Eye (tissue), 1 donor: ENCODE data around the gene DTHD1.

ENCODE experiments used
- DNase-seq: peaks from one replicate; pipeline ENCODE4 v3.0.0-alpha.2; 2015

The DTHD1 gene

DNA sequence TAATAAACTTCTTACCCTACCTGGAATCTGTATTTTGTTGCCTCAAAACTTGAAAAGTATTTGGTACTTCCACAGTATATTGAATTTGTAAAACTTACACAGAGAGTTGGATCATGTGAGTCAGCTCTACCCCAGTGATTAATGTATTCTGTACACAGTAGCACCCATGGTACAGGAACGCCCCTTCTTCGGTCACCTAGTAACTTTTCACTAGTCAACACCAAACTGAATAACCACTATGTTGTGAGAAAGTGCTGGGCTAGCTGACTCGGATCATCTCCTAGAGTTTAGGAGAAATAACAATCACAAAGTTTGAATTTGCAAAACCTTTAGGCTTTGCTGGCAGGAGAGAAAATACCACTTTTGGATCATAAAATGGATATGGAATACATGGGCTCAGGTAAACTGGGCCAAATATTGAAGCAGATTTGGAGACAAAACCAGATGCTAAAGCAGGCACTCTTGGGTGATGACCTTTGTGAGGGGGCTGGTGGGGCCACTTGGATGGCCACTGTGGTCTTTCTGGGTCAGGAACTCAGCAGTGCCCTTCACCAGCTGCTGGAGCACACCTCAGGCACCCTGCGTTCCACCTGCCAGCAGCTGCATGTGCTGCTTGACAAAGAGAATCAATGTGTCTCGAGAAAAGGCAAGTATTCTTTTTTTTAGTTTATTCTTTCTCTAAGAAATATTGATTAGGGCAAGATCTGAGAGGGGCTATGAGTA lies at the start of gene DTHD1:
Gene DTHD1 (plus strand): TSS at position 233 of the 723 bp plus-strand sequence. CDS start 143 bp downstream, at position 376.
- DNase-seq = no peak

DNA sequence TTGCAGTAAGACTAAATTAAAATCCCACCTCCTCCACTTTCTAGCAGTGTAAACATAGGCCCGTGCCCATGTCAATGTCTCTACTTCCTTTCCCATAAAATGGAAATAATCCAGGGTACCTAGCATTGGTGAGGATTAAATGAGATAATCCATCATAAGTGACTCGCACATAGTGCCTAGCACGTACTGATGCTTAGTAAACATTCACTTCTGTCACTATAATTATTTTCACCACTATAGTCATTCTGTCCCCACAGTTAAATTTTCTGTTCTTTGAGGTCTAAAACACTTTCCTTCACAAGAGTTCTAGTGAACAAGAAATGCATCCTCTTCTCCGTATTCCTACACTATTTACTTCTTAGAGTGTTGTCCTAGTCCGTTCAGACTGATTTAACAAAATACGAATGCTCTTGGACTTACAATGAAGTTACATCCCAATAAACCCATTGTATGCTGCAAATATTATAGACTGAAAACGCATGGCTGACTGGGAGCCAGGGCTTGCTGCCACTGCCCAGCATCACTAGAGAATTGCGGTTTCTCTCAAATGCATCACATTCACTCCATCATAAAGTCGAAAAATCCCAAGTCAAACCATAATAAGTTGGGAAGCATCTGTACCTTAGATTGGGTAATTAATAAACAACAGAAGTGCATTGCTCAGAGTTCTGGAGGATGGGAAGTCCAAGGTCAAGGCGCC lies 47.7 kb upstream of the DTHD1 start:
- DNase-seq = no peak

DNA sequence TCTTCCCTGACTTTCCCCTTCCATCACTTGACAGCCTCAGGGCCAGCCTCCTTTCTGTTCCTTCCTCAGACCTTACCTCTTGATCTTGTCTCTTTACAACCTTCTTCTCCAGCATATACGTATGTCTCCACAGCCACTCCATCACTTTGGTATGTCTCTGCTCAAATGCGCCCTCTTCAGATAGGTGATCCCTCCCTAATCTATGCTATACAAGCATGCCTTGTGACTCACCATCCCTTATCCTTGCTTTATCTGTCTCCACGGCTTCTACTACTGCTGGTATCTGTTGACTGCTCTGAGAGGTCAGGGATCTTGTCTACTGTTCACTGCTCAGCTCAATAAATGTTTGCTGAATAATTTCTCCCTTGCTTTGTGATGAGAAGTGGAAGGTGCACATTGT lies 46.1 kb upstream of the DTHD1 start:
- no peak for DNase-seq

DNA sequence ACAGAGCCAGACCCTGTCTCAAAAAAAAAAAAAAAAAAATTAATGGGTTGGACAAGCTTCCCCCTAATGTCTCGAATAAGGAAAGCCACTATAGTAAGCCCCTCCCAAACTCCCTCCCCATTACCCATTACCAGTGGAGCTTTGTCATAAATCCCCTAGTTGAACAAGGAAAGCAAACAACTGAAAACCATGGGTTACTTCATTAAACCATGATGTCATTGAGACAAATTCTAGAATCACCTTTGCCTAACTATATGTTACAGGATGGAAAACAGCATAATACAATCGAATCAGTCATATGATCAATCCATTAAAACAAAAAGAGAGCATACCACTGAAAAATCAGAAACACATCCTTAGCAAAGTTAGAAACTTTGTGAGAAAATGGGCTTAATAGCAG lies 45.3 kb upstream of the DTHD1 start:
- no peak for DNase-seq

DNA sequence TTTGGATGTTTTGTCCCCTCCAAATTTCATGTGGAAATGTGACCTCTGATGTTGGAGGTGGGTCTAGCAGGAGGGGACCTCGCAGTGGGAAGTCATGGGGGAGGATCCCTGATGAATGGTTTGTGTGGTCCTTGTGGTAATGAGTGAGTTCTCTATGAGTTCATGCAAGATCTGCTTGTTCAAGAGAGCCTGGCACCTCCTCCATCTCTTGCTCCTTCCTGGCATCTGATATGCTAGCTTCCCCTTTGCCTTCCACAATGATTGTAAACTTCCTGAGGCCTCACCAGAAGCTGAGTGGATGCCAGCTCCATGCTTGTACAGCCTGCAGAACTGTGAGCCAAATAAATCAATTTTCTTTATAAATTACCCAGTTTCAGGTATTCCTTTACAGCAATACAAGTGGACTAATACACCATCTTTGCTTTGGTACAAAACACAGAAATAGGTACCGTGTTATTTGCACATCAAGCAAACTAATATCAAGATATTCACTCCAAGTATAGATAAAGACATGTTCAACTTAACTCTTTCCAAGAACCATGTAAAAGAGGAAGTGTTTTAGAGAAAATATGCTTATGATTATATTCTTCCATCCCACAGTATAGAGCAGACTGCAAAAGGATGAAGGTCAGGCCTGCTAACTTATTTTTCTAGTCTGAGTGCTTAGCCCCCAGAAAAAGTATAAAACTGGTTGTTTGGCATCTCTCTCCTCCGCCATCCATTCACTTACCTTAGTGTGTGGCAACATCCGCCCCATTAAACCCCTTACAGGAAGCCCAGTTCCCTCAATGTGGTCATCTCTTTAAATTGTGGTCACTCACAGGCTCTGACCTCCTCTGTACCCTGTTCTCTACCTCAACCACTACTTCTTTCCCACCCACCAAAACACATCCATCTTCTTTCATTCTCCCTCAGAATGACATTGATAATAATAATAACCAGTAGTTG lies 43.8 kb upstream of the DTHD1 start:
- DNase-seq = no peak

DNA sequence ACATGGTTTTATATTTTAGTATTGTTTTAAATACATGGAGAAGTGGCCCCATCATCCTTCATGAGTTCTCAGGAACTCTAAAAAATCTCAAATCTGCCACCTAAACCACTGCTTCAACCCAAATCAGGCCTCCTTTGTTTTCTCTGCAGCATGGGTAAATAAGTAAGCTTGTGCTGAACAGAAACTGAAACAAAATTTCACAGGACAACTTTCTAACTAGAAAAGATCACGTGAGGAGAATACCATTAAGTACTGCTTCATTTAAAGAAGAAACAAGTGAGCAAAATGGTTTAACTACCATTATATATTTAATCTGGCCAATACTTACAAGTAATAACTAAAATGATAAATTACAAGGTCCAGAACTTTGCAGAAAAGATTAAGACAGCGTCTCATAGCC lies 39.6 kb upstream of the DTHD1 start:
- DNase-seq = no peak

DNA sequence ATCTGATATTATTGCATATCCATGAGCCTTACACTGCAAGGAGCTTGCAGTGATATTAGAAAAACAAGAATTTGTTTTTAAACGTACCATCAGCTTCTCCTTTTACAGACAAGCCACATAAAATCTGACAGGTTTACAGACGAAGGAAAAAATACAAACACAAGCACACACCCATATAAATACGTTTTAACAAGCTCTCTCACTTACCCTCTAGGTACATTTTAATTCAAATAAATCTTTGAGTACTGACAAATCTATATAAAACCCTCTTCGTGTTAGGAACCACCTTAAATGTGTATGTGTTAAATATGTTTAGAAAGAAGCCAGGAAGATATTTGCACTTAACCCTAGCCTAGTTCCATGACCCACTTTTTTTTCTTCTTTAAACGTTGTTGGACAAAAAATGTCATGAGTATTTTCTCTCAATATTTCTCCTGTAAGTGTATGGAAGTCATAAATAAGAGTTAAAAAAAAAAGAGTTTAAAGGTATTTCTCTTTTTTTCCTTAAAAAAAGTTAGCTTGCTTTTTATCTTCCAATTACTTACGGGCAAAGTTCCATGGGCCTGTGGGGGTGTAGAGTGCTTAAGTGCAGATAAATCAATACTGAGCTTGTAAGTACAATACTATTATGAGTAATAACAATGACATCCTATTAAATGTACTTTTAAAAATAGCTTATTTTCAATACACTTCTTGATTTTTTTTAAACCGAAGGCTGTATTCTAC lies 38.6 kb upstream of the DTHD1 start:
- peak; percentile 14 for DNase-seq

DNA sequence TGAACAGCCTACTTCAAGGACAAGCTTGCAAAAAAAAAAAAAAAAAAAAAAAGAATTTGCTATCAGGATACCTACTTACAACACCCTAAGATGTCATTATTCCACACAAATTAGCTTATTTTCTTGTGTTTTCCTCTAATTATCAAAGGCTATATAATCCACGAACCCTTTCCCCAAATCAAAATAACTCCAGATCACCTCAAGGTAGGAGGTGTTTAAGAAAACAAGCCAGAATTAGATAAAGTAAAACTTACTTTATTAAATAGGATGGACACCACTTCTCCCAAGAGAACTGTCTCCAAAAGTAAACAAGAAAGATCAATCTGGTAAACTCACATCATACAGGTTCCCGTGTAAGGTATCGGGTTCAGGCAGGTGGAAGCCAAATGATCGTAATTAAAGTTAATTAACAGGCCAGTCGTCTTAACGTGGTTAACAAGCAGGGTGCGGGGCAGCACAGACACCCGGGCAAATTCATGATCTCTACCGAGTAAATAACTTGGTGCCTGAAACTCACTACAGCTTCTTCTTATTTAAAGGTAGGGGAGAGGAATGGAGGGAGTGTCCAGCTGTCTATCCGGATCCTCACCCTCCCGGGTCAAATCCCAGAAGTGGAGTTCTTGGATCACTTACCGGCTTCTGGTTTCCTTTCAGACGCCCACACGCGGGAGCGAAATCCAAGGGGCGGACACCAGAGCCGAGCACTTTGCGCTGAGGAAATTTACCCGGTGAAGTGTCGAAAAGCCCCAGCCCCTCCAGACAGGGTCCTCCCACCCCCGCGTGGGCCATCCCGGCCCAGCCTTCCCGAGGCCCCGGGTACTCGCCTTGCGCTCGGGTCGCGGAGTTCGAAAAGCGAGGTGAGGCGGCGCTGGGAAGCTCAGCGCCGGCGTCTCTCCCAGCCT lies 37.8 kb upstream of the DTHD1 start:
- DNase-seq = peak; percentile 69

DNA sequence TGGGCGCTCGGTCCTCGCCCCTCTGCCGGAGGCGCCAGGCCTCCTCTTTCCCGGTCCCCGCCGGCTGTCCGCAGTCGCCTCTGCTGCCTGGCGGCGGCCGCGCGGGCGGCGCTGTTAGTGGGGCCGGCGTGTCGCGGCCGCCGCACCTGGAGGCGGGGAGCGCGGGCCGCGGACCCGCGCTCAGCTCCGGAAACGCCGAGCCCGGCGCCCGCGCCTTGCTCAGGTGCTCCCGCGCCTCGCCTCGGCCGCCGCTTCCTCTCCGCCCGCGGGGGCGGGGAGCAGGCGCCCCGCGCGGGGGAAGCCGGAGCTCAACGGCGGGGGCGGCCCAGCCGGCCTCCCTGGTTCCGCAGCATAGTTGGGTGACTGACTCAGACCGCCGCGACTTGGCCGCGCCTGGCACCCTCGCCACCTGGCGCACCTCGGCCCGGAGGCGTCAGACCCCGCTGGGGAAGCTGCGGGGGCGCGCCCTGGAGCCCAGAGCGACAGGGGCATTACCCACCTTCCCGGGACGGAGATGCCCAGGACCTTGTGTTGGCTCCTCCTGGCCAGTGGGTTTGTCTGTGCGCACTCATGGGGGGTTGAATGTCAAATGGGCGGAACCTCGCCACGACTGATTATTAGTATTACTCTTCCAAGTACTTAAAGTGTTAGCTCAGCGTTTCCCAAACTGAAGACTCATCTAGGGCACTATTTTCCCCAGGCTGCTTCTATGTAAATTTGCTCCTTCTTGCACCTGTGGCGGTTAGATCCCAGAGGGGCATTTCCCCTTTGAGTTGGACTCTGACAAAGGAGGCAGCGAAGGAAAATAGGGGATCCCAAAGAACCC lies 36.9 kb upstream of the DTHD1 start, which contains the start of gene ARAP2:
Gene ARAP2 (minus strand): TSS at position 258 of the 826 bp plus-strand sequence. CDS start 15,028 bp downstream, outside the sequence.
- DNase-seq = peak; percentile 55

DNA sequence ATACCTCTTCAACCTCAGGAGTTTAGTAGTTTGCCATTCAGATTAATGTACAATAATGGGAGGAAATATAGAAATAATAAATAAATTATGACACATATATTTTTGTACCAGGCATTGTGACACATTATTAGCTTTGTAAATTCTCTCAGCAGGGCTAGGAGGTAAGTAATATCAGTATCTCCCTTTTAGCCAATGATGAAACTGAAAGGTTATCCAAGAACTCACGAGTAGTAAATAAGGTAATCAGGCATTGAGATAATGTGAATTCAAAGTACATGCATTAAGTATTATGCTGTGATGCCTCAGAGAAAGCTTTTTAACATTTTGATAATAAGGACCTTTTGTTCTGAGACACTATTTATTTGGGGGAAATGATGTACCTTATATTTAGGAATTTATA lies 31.8 kb upstream of the DTHD1 start:
- DNase-seq = no peak

DNA sequence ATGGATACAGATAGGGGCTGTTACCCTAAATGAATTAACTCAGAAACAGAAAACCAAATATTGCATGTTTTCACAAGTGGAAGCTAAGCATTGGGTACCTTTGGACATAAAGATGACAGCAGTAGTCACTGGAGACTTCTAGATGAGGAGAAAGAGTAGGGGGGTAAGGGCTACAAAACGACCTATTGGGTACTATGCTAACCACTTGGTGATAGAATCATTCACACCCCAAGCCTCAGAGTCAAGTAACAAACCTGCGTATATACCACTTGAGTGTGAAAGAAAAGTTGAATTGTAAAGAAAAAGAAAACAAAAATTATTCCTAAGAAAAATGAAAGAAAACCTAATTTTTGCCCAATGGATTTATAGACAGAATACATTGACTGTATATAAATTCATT lies 29.4 kb upstream of the DTHD1 start:
- no peak for DNase-seq

DNA sequence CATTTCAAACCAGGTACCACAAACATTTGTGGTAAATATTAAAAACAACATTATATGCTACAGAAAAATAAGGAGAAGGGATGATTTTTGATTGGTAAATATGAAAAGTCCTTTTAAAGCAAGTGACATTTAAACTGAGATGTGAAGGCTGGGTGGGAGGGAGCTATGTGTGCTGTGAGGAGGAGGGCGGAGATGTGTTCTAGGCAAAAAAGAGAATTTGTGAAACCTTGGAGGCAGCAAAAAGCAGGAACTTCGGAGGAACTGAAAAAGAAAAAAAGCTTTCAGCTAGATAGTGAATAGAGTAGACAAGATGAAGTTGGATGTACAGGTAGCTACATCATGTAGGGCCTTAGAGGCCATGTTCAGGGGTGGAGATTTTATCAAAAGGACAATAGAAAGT lies 27.0 kb upstream of the DTHD1 start:
- no peak for DNase-seq

DNA sequence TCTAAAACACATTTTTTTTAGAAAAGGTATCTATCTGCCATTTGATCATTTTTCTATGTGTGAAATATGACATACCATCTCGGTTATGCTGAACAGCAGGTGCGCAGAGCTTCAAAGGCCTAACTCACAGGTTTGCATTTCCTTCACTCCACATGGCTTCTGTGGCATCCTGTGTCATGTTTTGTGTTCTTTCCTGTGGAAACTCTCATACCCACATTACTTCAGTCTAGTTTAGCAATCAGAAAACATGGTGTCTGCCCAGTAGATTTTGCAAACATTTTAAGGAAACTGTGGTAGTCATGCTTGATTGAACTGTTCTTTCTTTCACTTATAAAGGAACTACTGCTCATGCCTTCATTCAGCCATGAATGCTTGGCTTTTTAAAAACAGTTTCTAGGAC lies 25.8 kb upstream of the DTHD1 start:
- DNase-seq = no peak

DNA sequence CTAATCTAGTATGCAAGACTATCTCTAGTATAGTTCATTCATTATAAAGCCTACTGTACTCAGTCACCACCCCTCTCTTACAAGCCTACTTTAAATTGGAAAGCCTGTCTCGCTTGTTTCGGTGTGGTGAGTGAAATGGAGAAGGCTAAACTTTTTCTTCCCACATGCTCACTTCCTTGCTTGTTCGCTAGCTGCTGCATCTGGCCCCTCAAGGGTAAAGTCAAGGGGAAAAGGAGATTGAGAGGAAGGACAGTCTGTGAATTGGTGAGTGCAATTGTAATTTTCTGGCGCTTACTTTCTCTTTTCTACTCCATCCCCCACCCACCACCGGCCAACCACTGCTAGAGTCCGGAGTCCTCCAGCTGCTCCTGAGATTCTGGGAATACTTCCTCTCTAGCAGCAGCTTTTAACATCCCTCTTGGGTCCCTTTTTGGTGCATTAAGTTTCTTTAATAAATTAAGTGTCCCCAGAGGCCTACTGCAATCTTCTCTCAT lies 25.0 kb upstream of the DTHD1 start:
- DNase-seq = peak; percentile 63

DNA sequence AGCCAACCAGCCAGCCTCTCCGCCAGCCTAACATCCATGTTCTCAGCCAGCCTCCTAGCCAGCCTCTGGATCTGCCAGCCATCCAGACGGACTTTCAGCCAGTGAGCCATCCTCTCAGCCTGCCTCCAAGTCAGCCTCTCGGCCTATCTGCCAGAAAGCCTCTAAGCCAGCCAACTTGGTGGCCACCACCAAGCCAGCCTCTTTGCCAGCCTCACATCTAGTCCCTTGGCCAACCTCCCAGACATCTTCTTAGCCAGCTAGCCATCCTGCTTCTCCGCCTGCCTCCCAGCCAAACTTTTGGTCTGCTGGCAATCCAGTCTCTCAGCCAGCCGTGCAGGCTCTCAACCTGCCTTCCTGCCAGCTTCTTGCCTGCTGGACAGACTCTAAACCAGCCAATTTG lies 20.7 kb upstream of the DTHD1 start:
- no peak for DNase-seq

DNA sequence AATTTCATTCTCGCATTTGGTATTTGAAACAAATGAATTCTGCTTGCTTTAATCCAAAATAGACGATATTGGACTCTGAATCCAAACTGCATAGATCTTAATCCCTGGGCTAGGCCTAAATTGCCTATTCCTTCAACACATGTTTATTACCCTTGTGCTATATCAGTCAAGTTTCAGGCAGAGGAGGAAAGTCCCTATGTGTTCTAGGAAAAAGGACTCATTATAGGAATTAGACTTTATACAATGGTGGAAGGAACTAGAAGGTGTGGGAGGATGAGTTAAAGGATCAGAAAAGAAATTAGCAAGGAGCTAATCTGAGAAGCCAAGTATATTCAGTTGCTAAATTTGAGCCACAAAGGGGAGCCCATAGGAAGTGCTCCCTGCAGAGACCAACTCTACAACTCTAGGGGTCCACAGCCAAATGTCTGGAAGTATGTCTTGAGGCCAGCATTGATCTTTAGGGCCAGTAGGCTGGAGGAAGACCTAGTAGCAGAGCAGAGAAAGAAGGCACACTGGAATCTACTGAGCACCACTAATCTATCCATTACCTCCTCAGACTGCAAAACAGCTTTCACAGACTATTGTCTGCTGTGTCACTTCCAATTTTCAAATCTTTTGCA lies 17.1 kb upstream of the DTHD1 start:
- DNase-seq = no peak

DNA sequence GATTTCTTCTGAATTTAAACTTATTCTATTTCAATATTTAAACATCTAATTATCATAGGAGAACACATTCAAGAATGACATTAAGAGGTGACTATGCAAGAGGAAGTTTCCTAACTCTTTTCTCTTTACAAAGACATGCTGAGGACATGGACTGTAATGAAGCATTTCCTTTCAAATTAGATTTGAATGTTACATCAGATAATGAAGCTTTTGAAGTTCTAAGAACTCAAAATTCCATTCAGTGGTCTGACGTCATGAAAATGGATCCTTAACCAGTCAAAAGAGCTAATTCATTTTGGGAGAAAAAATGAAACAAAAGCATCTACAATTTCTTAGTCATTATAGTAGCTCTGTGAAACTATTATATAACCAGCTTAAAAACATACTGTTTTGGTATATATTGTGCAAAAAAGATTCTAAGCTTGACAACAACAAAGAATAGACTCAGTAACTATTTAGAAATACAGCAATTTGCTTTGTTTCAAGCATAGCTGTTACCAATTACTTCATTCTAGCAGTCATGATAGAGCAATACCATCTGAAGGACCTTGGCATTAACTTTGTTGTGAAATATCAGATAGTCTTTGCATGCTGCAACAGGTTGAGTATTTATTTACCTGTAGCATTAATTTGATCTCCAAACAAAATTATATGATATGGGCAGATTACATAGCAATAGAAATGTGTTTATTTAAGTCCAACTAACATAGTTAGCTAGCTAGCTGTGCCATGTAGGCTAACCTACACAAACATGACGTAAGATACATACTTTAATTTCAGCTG lies 13.7 kb upstream of the DTHD1 start:
- no peak for DNase-seq

DNA sequence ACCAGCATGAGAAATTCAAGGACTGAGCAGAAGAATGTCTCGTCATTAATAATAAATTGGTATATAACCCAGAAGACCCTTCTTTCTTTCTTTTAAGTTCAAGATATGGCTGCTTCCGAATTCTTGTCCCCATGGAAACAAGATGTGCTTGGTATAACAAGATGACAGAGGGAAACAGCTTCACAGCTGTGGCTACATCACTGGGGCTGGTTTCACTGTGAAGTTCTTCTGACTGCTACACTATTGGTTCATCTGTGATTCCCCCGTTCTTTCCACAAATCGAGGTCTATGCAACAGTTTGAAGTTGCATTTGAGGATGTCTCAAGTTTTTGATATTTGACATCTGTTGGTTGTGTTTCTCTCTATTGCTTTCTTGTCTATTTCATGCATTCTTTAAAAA lies 12.3 kb upstream of the DTHD1 start:
- no peak for DNase-seq

DNA sequence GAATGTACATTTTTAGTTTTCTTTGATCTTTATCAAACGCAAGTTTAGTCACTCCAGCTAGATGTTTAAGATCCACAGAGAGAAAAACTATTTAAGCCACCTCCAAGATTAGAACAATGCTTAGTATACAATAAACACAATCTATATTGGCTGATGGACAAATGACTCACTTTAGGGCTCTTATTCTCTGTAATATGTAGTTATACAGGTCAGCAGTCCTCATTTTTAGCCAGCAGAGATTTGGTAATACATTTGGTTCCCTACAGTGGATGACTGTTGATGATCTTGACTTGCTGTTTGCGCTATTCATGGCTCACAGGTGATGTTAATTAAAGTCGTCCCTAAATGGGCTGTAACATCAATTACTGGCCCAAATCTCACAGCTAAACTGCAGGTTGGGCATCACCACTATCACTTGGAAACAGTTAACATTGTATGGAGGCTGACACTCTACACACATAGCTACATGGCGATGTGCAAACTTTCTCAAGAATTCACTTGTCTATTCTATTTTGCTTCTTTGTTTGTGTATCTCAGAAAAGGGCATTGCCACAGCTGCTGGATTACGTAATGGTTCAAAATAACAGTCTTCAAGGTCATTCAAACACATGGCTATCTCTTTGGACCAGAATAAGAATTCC lies 11.8 kb upstream of the DTHD1 start:
- no peak for DNase-seq
